ENCODE data around the gene PFKM.
"Not testable (repeated sequence)": the region's sequence is repeated elsewhere in the genome, so short reads cannot be mapped to it uniquely, and the experiment has no call there.

The PFKM gene

GRCh38 chr12:48115957-48116356 lies 3.2 kb upstream of the PFKM start:
- DNase-seq: no peak

- DNase-seq: no peak
Measured at GRCh38 chr12:48118284-48118871, 786 bp upstream of the PFKM start.

- DNase-seq: no peak
Measured at GRCh38 chr12:48119834-48120195, 651 bp downstream of the PFKM start.

- DNase-seq: no peak
Measured at GRCh38 chr12:48121522-48121921, 2.4 kb downstream of the PFKM start.

- no peak for DNase-seq
Measured at GRCh38 chr12:48122065-48122834, 3.1 kb downstream of the PFKM start.

GRCh38 chr12:48123169-48123568 lies 4.0 kb downstream of the PFKM start:
- DNase-seq: no peak

- not testable (repeated sequence) for DNase-seq
Measured at GRCh38 chr12:48125542-48125941, 6.4 kb downstream of the PFKM start.

- no peak for DNase-seq
Measured at GRCh38 chr12:48125985-48126384, 6.8 kb downstream of the PFKM start.

GRCh38 chr12:48126953-48127630 lies 7.9 kb downstream of the PFKM start:
- no peak for DNase-seq

GRCh38 chr12:48128800-48129199 lies 9.6 kb downstream of the PFKM start:
- DNase-seq: no peak

- no peak for DNase-seq
Measured at GRCh38 chr12:48129376-48129775, 10.2 kb downstream of the PFKM start.

GRCh38 chr12:48131517-48131916 lies 12.4 kb downstream of the PFKM start:
- DNase-seq: no peak

- no peak for DNase-seq
Measured at GRCh38 chr12:48132826-48133225, 13.7 kb downstream of the PFKM start.

GRCh38 chr12:48135027-48135426 lies 15.9 kb downstream of the PFKM start:
- DNase-seq: no peak

GRCh38 chr12:48142818-48143674 lies 23.9 kb downstream of the PFKM start:
- DNase-seq: no peak

GRCh38 chr12:48143898-48144297 lies 24.7 kb downstream of the PFKM start:
- DNase-seq: no peak

GRCh38 chr12:48145981-48146380 lies 26.8 kb downstream of the PFKM start:
- no peak for DNase-seq

GRCh38 chr12:48151103-48151771 lies 32.1 kb downstream of the PFKM start:
- peak; percentile 10 for DNase-seq

- not testable (repeated sequence) for DNase-seq
Measured at GRCh38 chr12:48155786-48156185, 36.6 kb downstream of the PFKM start.

- DNase-seq: no peak
Measured at GRCh38 chr12:48156652-48157017, 37.5 kb downstream of the PFKM start.

GRCh38 chr12:48157018-48157888 lies 38.1 kb downstream of the PFKM start, which contains the start of gene ASB8:
Gene ASB8, minus strand, starts transcription at chr12:48157515. Its CDS starts 4,019 bp downstream, at chr12:48153496.
- DNase-seq: peak; percentile 99
